T follicular helper cell (primary cell): ENCODE results near the gene UMAD1.

Experiments
- DNase-seq: peaks from one replicate; pipeline ENCODE4 v3.0.0-alpha.2; 2020; ENCODE audit warnings: low read depth

Gene UMAD1

DNA sequence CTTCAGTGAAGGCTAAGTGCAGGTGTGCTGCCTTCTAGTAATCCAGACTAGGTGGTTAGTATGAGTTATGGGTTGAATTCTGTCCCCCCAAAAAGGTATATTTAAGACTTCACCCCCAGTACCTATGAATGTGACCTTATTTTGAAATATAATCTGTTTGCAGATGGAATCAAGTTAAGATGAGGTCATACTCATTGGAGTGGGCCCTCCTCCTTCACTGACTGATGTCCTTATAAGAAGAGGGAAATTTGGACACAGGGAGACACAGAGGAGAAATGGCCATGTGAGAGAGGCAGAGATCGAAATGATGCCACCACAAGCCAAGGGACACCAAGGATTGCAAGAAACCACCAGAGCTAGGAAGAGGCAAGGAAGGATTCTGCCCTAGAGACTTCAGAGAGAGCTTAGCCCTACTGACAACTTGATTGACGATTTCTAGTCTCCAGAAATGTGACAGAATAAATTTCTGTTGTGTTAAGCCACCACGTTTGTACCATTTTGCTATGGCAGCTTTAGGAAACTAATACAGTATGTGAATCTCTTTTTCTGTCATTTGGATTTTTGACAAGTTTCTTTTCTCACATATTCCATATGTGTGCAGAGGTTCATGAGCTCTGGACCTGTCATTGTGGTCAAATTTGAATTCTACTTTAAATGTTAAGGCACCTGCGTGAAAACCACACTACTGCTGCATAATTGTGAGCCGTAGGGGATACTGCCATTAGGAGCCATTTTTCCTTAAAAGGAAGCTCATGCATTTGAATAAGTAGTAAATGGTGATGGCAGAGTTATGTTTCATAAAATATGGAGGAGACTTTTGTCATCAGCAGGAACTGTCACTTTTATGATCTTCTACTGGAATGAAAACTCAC, 80.4 kb downstream of the UMAD1 start:
- DNase-seq: no peak

DNA sequence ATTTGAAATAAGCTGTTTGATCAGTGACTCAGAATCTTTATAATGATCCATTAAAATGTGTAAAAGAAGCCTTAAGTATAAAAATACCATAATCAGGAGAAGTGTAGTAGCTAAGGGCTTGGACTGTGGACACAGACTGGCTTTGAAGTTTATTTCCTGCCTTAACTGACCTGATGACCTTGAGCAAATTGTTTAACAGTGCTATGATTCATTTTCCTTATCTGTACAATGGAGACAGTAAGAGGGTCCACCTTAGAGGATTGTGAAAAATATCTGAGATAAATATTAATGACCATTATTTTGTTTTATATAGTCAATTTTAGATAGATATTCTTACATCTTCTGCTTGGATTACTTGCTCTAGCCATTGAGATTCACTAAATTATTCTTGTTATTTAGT, 91.2 kb downstream of the UMAD1 start:
- DNase-seq: no peak

DNA sequence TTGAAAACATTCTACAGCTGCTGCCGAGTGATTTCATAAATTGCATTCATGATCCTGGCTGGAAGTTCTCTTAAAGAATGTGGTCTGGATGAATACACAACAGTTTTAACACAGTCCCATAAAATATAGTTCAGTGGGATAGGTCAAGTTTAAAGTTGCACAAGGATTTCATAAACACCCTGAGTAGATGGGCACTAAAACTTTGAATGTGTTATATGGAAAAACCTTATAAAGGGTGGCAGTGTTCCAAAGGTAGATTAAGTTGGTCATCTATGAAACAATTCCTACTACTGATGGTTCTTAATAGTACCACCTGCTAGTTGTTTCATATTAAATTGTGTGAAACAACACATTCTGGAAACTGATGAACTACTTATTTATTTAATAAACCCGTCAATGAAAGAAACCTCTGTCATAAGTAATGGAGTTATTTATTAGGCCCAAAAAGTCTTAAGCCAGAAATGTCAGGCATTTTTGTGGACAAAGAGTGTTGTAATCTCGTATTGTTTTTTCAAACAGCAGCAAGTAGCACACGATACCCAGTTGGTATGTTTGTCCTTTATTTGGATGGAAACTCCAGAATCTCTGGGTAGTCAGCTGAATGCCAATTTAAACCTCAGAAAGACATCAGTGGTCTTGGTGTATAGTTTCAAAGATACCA, 92.2 kb downstream of the UMAD1 start:
- DNase-seq: no peak

GRCh38 chr7:7736671-7737070, 96.1 kb downstream of the UMAD1 start:
- DNase-seq: no peak

GRCh38 chr7:7737674-7738073, 97.1 kb downstream of the UMAD1 start:
- DNase-seq: no peak

GRCh38 chr7:7738177-7738576, 97.6 kb downstream of the UMAD1 start:
- no peak for DNase-seq

DNA sequence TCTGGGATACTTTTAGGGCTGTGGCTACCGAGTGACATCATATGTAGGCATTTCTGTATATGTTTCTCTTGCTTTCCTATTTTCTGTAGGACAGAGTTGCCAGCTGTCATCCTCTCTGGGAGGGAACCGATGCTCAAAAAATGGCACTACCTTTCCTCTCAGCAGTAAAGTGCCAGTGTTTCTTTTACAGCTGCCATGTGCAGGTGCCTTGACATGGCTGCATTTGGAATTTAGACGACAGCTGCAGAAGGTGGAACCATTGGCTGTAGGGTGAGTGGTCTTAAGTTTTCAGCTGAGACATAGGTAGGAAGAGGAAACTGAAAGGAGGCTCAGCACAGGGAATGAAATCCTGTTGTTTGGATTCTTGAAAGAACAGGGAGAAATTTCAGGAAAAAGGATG, 98.1 kb downstream of the UMAD1 start:
- no peak for DNase-seq

- no peak for DNase-seq
Measured at GRCh38 chr7:7739204-7740036, 98.9 kb downstream of the UMAD1 start.

DNA sequence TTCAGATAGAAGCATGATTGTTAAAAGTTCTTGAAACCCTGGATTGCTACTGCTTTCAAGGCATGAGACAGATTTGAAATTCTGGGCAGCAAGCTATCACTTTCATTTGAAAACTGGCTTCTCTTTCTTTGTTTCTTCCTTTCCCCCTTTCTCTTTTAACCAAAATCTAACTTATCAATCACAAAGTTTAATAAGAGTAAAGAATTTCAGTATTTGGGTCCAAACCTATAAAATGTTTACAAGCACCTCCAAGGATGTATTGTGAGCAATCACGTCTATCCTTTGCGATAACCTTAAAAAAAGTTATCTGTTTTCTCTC, 99.4 kb downstream of the UMAD1 start:
- no peak for DNase-seq

DNA sequence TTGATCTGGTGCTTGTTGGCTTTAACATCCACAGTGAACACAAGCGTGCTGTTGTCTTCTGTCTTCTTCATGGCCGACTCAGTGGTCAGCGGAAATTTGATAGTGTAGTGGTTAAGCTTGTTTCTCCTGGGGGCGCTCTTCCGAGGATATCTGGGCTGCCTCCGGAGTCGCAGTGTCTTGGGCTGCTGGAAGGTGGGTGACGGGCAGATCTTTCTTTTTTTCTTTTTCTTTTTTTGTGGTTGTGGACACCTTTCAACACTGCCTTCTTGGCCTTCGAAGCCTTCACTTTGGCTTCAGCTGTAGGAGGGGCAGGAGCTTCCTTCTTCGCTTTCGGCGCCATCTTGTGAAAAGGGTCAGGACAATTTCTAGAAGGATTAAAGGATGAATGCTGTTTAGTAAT, 101.7 kb downstream of the UMAD1 start:
- no peak for DNase-seq

GRCh38 chr7:7745258-7745657, 104.7 kb downstream of the UMAD1 start:
- no peak for DNase-seq

DNA sequence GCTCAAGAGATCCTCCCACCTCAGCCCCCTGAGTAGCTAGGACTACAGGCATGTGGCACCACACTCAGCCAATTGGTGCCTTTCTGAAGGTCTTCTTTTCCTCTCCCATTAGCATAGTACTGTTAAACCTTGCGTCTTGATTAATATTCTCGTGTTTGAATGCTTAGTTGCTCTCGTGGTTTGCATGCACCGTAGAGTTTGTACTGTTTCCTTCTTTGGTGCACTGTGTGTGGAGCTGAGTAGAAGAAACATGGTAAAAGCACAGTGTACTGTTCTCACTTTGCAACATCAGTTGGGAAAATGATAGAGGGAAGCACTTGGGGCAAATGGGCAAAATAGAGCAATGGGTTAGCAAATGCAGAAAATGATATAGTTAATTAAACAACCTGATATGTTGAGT, 105.4 kb downstream of the UMAD1 start:
- no peak for DNase-seq

GRCh38 chr7:7746458-7746857, 105.9 kb downstream of the UMAD1 start:
- DNase-seq: no peak

DNA sequence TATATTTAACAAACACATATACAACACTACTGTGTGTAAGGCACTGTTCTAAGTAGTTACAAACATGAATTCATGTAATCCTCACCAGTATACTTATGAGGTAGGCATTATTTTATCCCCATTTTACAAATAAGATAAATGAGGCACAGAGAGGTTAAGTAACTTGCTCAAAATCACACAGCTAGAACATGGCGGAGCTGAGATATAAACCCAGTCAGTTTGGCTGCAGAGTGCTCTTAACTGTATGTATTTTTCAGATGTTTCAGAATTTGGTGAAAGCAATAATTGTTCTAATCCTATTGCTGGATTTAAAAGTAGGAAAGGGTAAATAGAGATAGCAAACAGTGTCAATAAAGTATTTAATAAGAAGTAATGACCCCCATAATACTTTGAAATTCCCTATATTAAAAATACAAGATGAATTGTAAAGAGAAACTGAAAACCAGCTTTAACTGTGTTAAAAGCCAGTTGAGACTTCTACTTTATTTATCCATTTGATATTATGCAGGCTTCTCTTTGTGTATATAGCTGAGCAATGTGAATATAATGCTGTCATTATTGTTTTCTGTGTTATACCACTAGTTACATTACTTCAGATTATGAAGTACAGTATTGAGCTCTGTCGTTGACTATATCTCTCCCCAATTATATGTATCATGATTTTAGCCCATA, 110.2 kb downstream of the UMAD1 start:
- no peak for DNase-seq

DNA sequence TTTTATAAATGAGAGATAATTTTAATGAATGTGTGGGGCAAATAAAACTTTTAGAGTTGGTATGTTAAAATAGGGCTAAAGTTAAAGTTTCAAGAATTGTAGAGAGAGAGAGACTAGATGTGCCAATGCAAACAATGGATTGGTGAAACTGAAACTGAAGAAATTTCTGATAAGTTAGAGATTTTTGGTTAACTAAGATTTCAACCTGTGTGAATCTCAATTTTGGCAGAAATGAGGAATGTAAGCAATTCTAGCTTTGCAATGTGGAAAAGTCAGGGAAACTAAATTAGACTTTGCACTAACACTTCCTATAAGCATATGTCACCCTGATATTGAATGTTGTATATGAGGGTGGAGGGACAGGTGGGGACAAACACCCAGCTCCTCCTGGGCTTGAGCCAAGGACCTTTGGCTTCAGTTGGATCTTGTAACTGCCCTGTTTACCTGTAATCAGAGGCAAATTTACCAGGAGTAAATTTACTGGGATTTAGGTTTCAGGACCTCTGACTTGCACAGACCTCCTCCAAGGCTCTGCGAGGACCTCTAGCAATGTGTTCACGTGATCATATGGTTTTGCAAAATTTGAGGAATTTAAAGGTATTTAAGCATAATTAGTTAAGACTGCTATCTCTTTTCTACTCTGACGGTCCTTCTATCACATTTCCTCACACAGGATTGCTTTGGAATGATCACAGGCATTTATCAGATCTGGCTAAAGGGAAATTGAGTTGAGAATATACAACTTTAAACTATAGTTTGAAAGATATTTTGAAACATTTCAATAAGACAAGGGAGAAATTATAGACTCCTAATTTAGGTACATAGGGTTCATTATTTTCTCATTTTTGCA, 110.9 kb downstream of the UMAD1 start:
- DNase-seq: no peak

- no peak for DNase-seq
Measured at GRCh38 chr7:7756577-7756976, 116.0 kb downstream of the UMAD1 start.

DNA sequence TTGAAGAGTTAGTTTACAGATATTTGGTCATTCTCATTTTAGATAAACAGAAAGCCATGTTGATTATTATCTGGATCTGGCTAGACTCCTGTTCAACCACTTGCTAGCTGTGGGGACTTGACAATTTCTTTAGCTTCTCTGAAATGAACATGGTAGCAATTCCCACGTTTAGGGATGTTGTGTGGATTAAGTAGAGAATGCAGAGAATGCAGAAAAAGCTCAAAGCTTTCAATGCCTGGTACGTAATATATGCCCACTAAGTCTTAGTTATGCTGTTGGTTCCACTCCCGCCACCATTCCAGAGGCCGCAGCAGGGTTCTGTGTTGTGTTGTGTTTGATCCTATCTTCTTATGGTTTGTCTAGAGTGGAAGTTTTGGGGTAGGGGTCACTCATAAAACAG, 117.0 kb downstream of the UMAD1 start:
- DNase-seq: no peak

GRCh38 chr7:7761340-7761973, 120.9 kb downstream of the UMAD1 start:
- no peak for DNase-seq

GRCh38 chr7:7761974-7762779, 121.6 kb downstream of the UMAD1 start:
- no peak for DNase-seq
